PC-3 (cell line): ENCODE results near the gene HTR2A.

Source experiments
- EZH2 ChIP-seq: fragments of 300-600 bp; sonication (generic); IDR thresholded peaks from one replicate; pipeline ENCODE4 v1.6.1; 2017; ENCODE audit warnings: antibody characterized with exemption, mild to moderate bottlenecking, low read length; ENCODE audit not compliant: unreplicated experiment
- TF ChIP-seq, protein P1 (sequence below): fragments of 300-600 bp; sonication (generic); conservative IDR thresholded peaks from 2 replicates; pipeline ENCODE4 v1.5.1; 2017; ENCODE audit warnings: antibody characterized with exemption, low read depth, mild to moderate bottlenecking, low read length

DNA sequence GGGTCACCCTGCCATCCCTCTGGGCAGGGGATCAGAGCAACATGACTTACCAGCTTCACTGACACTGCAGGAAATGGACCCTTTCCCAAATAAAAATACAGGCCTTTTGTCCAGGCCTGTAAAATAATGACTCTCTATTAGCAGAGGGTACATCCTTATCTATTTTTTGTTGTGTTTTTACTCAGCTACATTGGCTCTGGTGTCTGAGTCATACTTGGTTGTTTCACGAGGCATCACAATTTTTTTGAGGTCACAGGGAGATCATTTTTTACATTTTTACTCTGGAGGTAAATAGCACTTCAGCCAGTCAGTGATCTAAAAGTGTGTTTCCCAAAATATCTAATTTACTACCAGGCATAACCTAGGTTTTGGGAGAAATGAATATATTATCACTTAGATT, 6.9 kb upstream of the HTR2A start:
- TF ChIP-seq, protein P1, sequence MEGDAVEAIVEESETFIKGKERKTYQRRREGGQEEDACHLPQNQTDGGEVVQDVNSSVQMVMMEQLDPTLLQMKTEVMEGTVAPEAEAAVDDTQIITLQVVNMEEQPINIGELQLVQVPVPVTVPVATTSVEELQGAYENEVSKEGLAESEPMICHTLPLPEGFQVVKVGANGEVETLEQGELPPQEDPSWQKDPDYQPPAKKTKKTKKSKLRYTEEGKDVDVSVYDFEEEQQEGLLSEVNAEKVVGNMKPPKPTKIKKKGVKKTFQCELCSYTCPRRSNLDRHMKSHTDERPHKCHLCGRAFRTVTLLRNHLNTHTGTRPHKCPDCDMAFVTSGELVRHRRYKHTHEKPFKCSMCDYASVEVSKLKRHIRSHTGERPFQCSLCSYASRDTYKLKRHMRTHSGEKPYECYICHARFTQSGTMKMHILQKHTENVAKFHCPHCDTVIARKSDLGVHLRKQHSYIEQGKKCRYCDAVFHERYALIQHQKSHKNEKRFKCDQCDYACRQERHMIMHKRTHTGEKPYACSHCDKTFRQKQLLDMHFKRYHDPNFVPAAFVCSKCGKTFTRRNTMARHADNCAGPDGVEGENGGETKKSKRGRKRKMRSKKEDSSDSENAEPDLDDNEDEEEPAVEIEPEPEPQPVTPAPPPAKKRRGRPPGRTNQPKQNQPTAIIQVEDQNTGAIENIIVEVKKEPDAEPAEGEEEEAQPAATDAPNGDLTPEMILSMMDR = no peak
- no peak for TF ChIP-seq EZH2
